HG02759 (cell line): ENCODE measurements around the gene PUM2.
A peak's percentile ranks its signal among the peaks of the same experiment; 100 is the strongest.
"Not testable (repeated sequence)": the region's sequence is repeated elsewhere in the genome, so short reads cannot be mapped to it uniquely, and the experiment has no call there.

Experiments used
- ATAC-seq: cut with Tn5 transposase; IDR thresholded peaks from one replicate; pipeline ENCODE4 v1.9.1; 2021; ENCODE audit warnings: mild to moderate bottlenecking, moderate library complexity; ENCODE audit not compliant: unreplicated experiment

The PUM2 gene

GRCh38 chr2:20300656-20301055 lies 50.0 kb downstream of the PUM2 start:
- ATAC-seq = no peak

DNA sequence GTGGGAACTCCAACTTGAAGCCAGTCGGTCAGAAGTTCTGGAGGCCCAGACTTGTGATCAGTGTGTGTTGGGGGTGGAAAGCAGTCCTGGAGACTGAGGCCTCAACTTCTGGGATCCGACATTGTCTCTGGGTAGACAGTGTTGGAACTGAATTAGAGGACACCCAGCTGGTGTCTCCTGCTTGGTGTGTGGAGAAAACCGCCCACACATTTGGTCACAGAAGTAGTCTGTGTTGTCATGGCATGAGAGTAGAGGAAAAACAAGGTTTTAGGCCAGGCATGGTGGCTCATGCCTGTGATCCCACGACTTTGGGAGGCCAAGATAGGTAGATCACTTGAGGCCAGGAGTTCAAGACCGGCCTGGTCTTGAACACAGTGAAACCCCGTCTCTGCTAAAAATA lies 51.5 kb downstream of the PUM2 start:
- no peak for ATAC-seq

GRCh38 chr2:20294231-20294630 lies 56.4 kb downstream of the PUM2 start:
- no peak for ATAC-seq

DNA sequence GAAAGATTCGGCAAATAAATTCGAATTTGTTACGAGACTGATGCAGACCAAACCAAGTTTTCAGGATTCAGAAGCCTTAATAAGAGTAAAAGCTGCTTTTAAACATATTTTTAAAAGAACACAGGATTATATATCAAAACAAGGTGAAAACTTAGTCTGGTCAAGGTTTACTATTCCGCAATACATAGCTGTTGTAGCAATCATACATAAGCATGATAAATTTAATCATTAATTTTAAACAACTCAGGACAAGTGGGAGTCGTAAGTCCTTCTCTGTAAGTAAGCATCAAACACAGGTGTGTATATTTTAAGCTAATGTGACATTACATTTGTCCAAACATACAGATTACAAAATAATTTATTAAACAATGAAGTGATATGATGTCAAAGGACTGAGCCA lies 57.7 kb downstream of the PUM2 start:
- no peak for ATAC-seq

DNA sequence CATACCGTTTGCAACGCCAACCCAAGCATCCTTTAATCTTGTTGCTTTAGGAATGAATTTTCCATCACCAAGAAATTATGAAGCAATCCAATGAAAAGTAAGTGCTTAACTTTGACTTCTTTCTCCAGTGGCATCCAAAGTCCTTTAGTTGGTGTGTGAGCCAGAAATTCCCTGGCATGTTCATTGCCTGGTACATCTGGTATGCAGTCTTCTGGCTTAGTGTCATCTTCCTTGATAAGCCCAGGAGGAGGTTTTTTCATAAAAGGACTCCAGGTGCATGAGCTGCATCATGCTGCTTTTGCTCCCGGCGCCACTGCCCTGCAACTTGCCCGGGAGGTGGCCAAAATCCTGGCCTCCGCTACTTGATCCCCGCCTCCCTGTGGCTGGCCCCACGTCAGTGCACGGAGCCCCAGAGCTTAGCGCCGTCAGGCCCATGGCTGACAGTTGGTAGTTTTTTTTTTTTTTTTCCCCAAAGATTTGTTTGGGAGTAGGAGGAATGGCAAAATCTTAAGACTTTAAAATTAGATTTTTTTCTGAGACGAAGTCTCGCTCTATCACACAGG lies 58.7 kb downstream of the PUM2 start:
- ATAC-seq = no peak

- ATAC-seq = peak; percentile 77
These were observed 59.5 kb downstream of the PUM2 start for GRCh38 chr2:20291106-20291564.

GRCh38 chr2:20288642-20289340 lies 61.9 kb downstream of the PUM2 start:
- no peak for ATAC-seq

GRCh38 chr2:20282916-20283592 lies 67.6 kb downstream of the PUM2 start:
- ATAC-seq = no peak

GRCh38 chr2:20281876-20282275 lies 68.8 kb downstream of the PUM2 start:
- no peak for ATAC-seq

DNA sequence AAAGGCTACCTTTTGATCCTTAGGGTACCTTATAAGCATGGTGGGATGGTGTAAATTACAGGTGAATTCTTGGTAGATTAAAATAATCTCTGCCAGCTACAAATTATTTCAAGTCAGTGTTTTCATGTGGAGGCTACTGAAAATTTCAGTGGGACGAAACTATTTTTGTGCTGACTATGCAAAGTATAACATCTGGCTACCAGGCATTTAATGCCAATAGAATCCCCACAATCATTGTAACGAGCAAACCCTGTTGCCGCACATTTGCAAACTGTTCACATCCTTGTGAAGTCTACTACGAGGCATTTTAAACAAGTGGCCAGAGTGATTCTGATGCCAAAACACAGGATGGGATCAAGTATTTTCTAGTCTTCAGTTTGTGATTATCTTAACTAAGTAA lies 77.6 kb downstream of the PUM2 start:
- ATAC-seq = no peak

DNA sequence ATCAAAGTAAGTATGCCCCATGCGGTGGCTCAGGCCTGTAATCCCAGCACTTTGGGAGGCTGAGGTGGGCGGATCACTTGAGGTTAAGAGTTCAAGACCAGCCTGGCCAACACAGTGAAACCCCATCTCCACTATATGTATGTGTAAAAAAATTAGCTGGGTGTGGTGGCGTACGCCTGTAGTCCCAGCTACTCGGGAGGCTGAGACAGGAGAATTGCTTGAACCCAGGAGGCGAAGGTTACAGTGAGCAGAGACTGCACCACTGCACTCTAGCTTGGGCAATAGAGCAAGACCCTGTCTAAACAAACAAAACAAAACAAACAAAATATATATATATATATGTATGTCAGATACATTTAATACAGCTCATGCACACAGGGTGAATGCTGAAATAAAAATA lies 82.3 kb downstream of the PUM2 start:
- not testable (repeated sequence) for ATAC-seq

DNA sequence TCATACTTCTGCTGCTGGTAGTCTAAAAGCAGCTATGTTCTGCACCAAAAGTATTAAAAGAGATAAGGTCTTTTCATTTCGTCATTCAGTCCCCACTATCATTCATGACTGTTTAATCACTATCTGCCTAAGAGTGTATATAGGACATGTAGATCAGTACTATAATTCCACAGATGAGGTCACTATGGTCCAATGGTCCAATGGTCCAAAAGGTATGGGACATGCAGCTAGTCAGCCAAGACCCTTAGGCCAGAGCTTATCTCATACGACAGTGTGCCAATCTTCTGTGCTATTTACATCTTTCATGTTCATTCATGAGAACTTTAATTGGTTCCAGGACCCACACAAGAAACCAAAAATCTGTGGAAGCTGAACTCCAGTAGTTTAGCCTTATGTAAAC lies 83.1 kb downstream of the PUM2 start:
- no peak for ATAC-seq

GRCh38 chr2:20264629-20265028 lies 86.0 kb downstream of the PUM2 start:
- no peak for ATAC-seq

DNA sequence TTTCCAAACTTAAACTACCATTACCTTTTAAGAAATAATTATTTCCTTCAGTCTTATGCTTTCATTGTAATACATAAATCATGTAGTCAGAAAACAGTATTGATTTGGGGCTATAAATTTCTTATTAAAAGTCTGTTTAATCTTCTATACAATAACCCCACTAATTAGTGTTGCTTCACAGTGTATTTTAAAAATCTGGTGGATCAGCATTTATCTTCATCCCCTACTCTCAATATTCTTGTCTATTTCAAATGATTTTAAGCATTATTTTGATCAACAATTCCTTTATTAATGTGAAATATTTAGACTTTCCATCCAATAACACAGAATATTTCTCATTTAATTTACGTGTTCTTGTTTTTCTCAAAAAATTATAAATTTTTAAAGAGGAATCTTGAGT lies 93.2 kb downstream of the PUM2 start:
- no peak for ATAC-seq

GRCh38 chr2:20254731-20255130 lies 95.9 kb downstream of the PUM2 start:
- no peak for ATAC-seq

GRCh38 chr2:20250436-20250835 lies 100.2 kb downstream of the PUM2 start:
- ATAC-seq = no peak

- ATAC-seq = no peak
These were observed 101.5 kb downstream of the PUM2 start for GRCh38 chr2:20249170-20249569.

- ATAC-seq = no peak
These were observed 103.6 kb downstream of the PUM2 start for GRCh38 chr2:20247084-20247483.

DNA sequence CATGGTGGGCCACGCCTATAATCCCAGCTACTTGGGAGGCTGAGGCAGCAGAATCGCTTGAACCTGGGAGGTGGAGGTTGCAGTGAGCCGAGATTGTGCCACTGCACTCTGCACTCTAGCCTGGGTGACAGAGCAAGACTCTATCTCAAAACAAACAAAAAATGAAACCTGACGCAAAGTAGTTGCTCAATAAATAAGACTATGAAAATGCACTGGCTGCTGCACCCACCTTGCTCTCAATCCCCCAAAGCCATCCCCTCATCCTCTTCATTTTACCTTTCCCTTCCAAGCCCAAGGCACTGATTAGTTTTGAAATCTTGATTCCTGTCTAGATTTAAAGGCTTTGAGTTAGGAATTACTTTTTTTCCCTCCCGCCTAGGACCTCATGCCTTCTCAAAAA lies 107.0 kb downstream of the PUM2 start:
- ATAC-seq = not testable (repeated sequence)

GRCh38 chr2:20242727-20243377 lies 107.8 kb downstream of the PUM2 start:
- no peak for ATAC-seq

DNA sequence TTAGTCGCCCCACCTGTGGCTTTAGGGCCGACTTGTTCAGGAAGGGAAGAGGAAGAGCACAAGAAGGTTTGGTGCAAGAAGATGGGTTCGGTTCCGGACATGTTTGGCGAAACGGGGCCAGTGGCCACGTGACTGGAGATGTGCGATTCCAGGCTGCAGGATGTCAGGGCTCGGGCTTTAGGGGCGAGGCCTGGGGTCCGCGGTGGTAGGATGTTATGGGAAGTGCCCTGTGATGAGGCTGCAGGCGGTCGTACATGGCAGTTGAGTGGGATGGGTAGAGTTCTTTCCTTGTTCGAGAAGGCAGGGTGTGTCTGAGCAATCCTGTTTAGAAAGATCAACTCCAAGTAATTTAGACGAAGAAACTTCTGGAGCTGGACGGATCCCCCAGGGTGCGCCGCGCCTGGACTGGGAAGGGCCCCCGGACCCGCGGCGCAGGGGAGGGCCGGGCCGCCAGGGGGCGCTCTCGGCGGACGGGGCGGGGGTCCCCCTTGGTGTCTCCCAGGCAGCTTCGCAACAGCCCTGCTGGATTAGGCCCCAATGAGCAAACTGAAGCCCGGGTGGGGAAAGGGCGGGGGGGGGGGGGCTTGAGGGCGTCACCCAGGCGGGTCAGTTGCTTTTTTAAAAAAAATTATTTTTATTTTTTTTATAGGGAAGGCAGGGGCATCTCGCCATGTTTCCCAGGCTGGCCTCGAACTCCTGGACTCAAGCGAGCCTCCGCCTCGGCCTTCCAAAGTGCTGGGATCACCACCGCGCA lies 108.5 kb downstream of the PUM2 start:
- ATAC-seq = peak; percentile 61
